C1 segment of cervical spinal cord (tissue), 14 donors: ENCODE data around the gene GARRE1.
"Not testable (repeated sequence)": the region's sequence is repeated elsewhere in the genome, so short reads cannot be mapped to it uniquely, and the experiment has no call there.

ENCODE experiments used
- DNase-seq, 14 donors: peaks; one replicate each; lab custom pipeline; 2025; lab: John Stamatoyannopoulos, UW

GARRE1 gene

GRCh38 chr19:34257559-34257924, 3.2 kb downstream of the GARRE1 start:
- no peak for DNase-seq

- no peak for DNase-seq
These were observed 5.2 kb downstream of the GARRE1 start for GRCh38 chr19:34259367-34260095.

GRCh38 chr19:34260771-34261173, 6.4 kb downstream of the GARRE1 start:
- no peak for DNase-seq

- DNase-seq = no peak
These were observed 7.2 kb downstream of the GARRE1 start for GRCh38 chr19:34261334-34262109.

GRCh38 chr19:34263745-34264237, 9.4 kb downstream of the GARRE1 start:
- no peak for DNase-seq

GRCh38 chr19:34265221-34265650, 10.9 kb downstream of the GARRE1 start:
- DNase-seq = no peak

- no peak for DNase-seq
These were observed 14.7 kb downstream of the GARRE1 start for GRCh38 chr19:34269081-34269480.

- DNase-seq = no peak
These were observed 15.1 kb downstream of the GARRE1 start for GRCh38 chr19:34269489-34269888.

GRCh38 chr19:34269968-34270621, 15.7 kb downstream of the GARRE1 start:
- peak in 9 of 14 donors; percentile 5 to 37 (median 19) for DNase-seq

- DNase-seq = no peak
These were observed 18.8 kb downstream of the GARRE1 start for GRCh38 chr19:34273121-34273520.

GRCh38 chr19:34274284-34274826, 20.0 kb downstream of the GARRE1 start:
- DNase-seq = no peak

GRCh38 chr19:34274827-34275625, 20.7 kb downstream of the GARRE1 start:
- DNase-seq = no peak

- no peak for DNase-seq
These were observed 21.4 kb downstream of the GARRE1 start for GRCh38 chr19:34275705-34276104.

- DNase-seq = peak in 8 of 14 donors; percentile 5 to 45 (median 20)
These were observed 22.3 kb downstream of the GARRE1 start for GRCh38 chr19:34276614-34277013.

- no peak for DNase-seq
These were observed 22.9 kb downstream of the GARRE1 start for GRCh38 chr19:34277244-34277643.

- DNase-seq = no peak
These were observed 24.4 kb downstream of the GARRE1 start for GRCh38 chr19:34278783-34279182.

- DNase-seq = not testable (repeated sequence)
These were observed 27.1 kb downstream of the GARRE1 start for GRCh38 chr19:34281444-34281843.

- peak in 1 of 14 donors; percentile 42 for DNase-seq
These were observed 28.5 kb downstream of the GARRE1 start for GRCh38 chr19:34282611-34283519.

- no peak for DNase-seq
These were observed 30.2 kb downstream of the GARRE1 start for GRCh38 chr19:34284505-34284904.

- DNase-seq = no peak
These were observed 33.3 kb downstream of the GARRE1 start for GRCh38 chr19:34287662-34288140.
